Myocyte (in vitro differentiated cells): ENCODE data around the gene ARMC2. TPM values are rescaled to one million over a fixed set of nuclear protein-coding genes. Genes with fewer than 3 reads are reported as not detected.

Experiments used
- DNase-seq: peaks from one replicate; pipeline ENCODE4 v3.0.0-alpha.2; 2012; ENCODE audit warnings: low read depth
- total RNA-seq: library from RNA; depleted of rRNA; stranded (reverse); fragments of >200 nt; gene quantifications from 2 replicates; pipeline ENCODE4 v1.2.3, GENCODE V29; 2014

ARMC2 gene
- total RNA-seq, 1 donor from 2014 or later: 2.3 TPM

GRCh38 chr6:108983151-108983550, 134.9 kb downstream of the ARMC2 start:
- no peak for DNase-seq

- no peak for DNase-seq
Measured at GRCh38 chr6:108985301-108985700, 137.1 kb downstream of the ARMC2 start.

- DNase-seq: no peak
Measured at GRCh38 chr6:108987156-108987555, 138.9 kb downstream of the ARMC2 start.

- no peak for DNase-seq
Measured at GRCh38 chr6:108988296-108988695, 140.1 kb downstream of the ARMC2 start.

- no peak for DNase-seq
Measured at GRCh38 chr6:108988765-108989164, 140.5 kb downstream of the ARMC2 start.

- no peak for DNase-seq
Measured at GRCh38 chr6:108989700-108990099, 141.5 kb downstream of the ARMC2 start.

- no peak for DNase-seq
Measured at GRCh38 chr6:108993876-108994275, 145.7 kb downstream of the ARMC2 start.

- DNase-seq: peak; percentile 53
Measured at GRCh38 chr6:108995296-108995695, 147.1 kb downstream of the ARMC2 start.

- DNase-seq: peak; percentile 44
Measured at GRCh38 chr6:108996208-108996607, 148.0 kb downstream of the ARMC2 start.

GRCh38 chr6:108998485-108998884, 150.3 kb downstream of the ARMC2 start:
- DNase-seq: no peak

GRCh38 chr6:108999428-108999827, 151.2 kb downstream of the ARMC2 start:
- DNase-seq: no peak

GRCh38 chr6:109000289-109000688, 152.1 kb downstream of the ARMC2 start:
- no peak for DNase-seq

GRCh38 chr6:109001291-109001894, 153.2 kb downstream of the ARMC2 start:
- no peak for DNase-seq

- DNase-seq: peak; percentile 35
Measured at GRCh38 chr6:109002051-109002697, 154.0 kb downstream of the ARMC2 start.

GRCh38 chr6:109002882-109003281, 154.7 kb downstream of the ARMC2 start:
- DNase-seq: no peak

- DNase-seq: no peak
Measured at GRCh38 chr6:109006818-109007217, 158.6 kb downstream of the ARMC2 start.

GRCh38 chr6:109007521-109007920, 159.3 kb downstream of the ARMC2 start:
- DNase-seq: no peak

GRCh38 chr6:109008054-109008453, 159.8 kb downstream of the ARMC2 start:
- DNase-seq: no peak

- DNase-seq: peak; percentile 50
Measured at GRCh38 chr6:109008537-109009235, 160.5 kb downstream of the ARMC2 start.

GRCh38 chr6:109009236-109009961, 161.2 kb downstream of the ARMC2 start:
- peak; percentile 88 for DNase-seq

GRCh38 chr6:109009962-109010704, 161.9 kb downstream of the ARMC2 start:
- DNase-seq: no peak
